ENCODE measurements around the gene COL18A1.

The COL18A1 gene

GRCh38 chr21:45465105-45465504 lies 60.1 kb downstream of the COL18A1 start:
- DNase-seq (ENCODE audit: low read depth): no peak
- TF ChIP-seq, protein P1, sequence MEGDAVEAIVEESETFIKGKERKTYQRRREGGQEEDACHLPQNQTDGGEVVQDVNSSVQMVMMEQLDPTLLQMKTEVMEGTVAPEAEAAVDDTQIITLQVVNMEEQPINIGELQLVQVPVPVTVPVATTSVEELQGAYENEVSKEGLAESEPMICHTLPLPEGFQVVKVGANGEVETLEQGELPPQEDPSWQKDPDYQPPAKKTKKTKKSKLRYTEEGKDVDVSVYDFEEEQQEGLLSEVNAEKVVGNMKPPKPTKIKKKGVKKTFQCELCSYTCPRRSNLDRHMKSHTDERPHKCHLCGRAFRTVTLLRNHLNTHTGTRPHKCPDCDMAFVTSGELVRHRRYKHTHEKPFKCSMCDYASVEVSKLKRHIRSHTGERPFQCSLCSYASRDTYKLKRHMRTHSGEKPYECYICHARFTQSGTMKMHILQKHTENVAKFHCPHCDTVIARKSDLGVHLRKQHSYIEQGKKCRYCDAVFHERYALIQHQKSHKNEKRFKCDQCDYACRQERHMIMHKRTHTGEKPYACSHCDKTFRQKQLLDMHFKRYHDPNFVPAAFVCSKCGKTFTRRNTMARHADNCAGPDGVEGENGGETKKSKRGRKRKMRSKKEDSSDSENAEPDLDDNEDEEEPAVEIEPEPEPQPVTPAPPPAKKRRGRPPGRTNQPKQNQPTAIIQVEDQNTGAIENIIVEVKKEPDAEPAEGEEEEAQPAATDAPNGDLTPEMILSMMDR (IDR thresholded peaks at IDR 0.05; ENCODE audit: low read depth, low read length, missing control alignments): no peak
- in situ Hi-C loops (cut with HindIII; ENCODE audit: low sequenced_read_pairs): loop anchor here (25.0 kb wide), 1 partner anchor 128 kb away; no protein-coding TSS in a partner anchor
- H3K4me3 ChIP-seq (ENCODE audit: low read depth, low read length): no peak overlapping the region

GRCh38 chr21:45465611-45466329 lies 60.8 kb downstream of the COL18A1 start:
- TF ChIP-seq, protein P1 (IDR thresholded peaks at IDR 0.05; ENCODE audit: low read depth, low read length, missing control alignments): no peak
- in situ Hi-C loops (cut with HindIII; ENCODE audit: low sequenced_read_pairs): loop anchor here (25.0 kb wide), 1 partner anchor 128 kb away; no protein-coding TSS in a partner anchor
- no peak overlapping the region for H3K4me3 ChIP-seq (ENCODE audit: low read depth, low read length)
- no peak for DNase-seq (ENCODE audit: low read depth)

- TF ChIP-seq, protein P1 (IDR thresholded peaks at IDR 0.05; ENCODE audit: low read depth, low read length, missing control alignments): no peak
- in situ Hi-C loops (cut with HindIII; ENCODE audit: low sequenced_read_pairs): loop anchor here (25.0 kb wide), 1 partner anchor 129 kb away; no protein-coding TSS in a partner anchor
- DNase-seq (ENCODE audit: low read depth): no peak
- no peak overlapping the region for H3K4me3 ChIP-seq (ENCODE audit: low read depth, low read length)
Measured at GRCh38 chr21:45466330-45467220, 61.6 kb downstream of the COL18A1 start.

DNA sequence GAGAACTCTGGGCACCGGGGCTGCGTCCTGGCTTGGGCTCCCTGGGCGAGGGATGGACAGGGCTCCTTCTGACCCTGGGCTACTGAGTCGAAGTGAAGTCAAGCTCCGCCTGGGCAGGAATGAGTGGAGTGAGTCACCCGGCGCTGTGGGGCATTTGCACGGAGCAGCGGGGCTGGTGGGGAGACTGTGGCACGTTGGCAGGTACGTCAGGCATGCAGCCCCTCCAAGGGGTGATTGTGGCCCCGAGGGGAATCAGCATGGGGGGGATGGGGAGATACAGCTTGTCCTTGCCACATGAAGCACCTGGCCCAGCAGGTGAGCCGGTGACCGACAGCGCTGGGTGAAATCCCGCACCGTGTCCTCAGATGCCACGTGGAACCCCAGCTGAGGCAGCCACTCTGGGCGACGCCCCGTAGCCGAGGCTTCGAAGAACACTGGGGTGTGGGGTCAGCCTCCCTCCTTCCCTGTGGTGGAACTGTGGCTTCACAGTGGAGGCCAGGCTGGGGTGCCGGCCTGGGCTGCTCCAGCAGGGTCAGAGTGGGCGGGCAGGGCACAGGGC lies 62.3 kb downstream of the COL18A1 start:
- H3K4me3 ChIP-seq (ENCODE audit: low read depth, low read length): no peak overlapping the region
- in situ Hi-C loops (cut with HindIII; ENCODE audit: low sequenced_read_pairs): loop anchor here (25.0 kb wide), 1 partner anchor 130 kb away; no protein-coding TSS in a partner anchor
- TF ChIP-seq, protein P1 (IDR thresholded peaks at IDR 0.05; ENCODE audit: low read depth, low read length, missing control alignments): no peak
- no peak for DNase-seq (ENCODE audit: low read depth)

GRCh38 chr21:45468051-45468970 lies 63.3 kb downstream of the COL18A1 start:
- in situ Hi-C loops (cut with HindIII; ENCODE audit: low sequenced_read_pairs): loop anchor here (25.0 kb wide), 1 partner anchor 131 kb away; no protein-coding TSS in a partner anchor
- DNase-seq (ENCODE audit: low read depth): no peak
- TF ChIP-seq, protein P1 (IDR thresholded peaks at IDR 0.05; ENCODE audit: low read depth, low read length, missing control alignments): no peak
- no peak overlapping the region for H3K4me3 ChIP-seq (ENCODE audit: low read depth, low read length)

All from astrocyte of the cerebellum (primary cell).